GM19023 (cell line): ENCODE data around the gene SLC6A18.
"Not testable (repeated sequence)": the region's sequence is repeated elsewhere in the genome, so short reads cannot be mapped to it uniquely, and the experiment has no call there.

Source experiments
- ATAC-seq: cut with Tn5 transposase; IDR thresholded peaks from one replicate; pipeline ENCODE4 v1.9.1; 2021; ENCODE audit warnings: mild to moderate bottlenecking, moderate library complexity; ENCODE audit not compliant: unreplicated experiment

The SLC6A18 gene

GRCh38 chr5:1288439-1289335 lies 63.5 kb downstream of the SLC6A18 start:
- ATAC-seq, result no peak

GRCh38 chr5:1289559-1289958 lies 64.4 kb downstream of the SLC6A18 start:
- ATAC-seq, result not testable (repeated sequence)

DNA sequence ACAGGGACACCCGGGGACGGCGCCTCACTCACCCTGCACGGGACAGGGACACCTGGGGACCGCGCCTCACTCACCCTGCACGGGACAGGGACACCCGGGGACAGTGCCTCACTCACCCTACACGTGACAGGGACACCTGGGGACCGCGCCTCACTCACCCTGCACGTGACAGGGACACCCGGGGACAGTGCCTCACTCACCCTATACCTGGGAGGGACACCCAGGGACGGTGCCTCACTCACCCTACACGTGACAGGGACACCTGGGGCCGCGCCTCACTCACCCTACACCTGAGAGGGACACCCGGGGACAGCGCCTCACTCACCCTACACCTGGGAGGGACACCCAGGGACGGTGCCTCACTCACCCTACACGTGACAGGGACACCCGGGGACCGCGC lies 65.8 kb downstream of the SLC6A18 start:
- ATAC-seq, result not testable (repeated sequence)

GRCh38 chr5:1291611-1292080 lies 66.5 kb downstream of the SLC6A18 start:
- ATAC-seq, result no peak

- ATAC-seq, result no peak
Observed at GRCh38 chr5:1292139-1292538, 67.0 kb downstream of the SLC6A18 start.

DNA sequence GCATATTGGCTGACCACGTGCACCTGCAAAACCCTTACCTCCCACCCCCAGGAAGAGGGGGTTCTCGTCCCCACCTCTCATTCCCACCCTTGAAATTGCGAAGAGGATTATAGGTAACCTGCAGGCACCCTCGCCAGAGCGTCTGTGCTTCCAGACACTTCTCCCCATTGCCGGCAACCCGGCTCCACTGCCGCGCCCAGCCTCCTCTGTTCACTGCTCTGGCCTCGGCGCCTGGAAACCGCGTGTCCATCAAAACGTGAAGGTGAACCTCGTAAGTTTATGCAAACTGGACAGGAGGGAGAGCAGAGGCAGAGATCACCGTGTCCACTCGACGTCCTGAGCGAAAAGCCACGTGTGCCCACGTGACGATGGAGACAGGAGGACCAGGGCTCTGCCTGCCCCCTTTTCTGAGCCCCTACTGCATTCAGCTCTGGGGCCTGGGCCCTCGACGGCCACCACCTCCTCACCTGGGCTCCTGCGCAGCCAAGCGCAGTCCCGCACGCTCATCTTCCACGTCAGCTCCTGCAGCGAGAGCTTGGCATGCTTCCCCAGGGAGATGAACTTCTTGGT lies 67.8 kb downstream of the SLC6A18 start:
- ATAC-seq, result no peak

GRCh38 chr5:1293416-1294205 lies 68.4 kb downstream of the SLC6A18 start:
- ATAC-seq, result no peak

- ATAC-seq, result no peak
Observed at GRCh38 chr5:1294206-1294834, 69.1 kb downstream of the SLC6A18 start.

GRCh38 chr5:1294835-1295649 lies 69.9 kb downstream of the SLC6A18 start, which contains the start of gene TERT:
TERT (minus strand) TSS chr5:1295068; CDS start chr5:1294989, 79 bp downstream.
- ATAC-seq, result no peak

GRCh38 chr5:1295650-1296037 lies 70.5 kb downstream of the SLC6A18 start:
- ATAC-seq, result no peak
